Measurements from ENCODE around the gene TNIP1.

Gene TNIP1

DNA sequence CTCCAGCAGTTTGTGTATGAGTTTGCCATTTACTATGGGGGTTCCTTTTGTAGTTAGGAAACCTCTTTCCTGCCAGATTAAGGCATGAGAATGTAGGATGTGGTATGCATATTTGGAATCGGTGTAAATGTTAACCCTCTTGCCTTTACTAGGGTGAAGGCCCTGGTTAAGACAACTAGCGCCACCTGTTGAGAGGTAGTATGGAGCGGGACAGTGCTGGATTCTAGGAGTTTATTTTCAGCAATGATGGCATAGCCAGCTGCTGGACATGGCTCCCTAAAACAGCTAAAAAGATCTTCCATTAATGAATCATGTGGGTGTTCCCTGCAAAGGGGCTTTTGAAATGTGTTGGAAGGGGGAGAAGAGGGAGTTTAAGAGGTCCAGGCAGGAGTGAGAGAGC lies 91.1 kb downstream of the TNIP1 start:
- DNase-seq = no peak

GRCh38 chr5:150987746-150988145 lies 93.1 kb downstream of the TNIP1 start:
- no peak for DNase-seq
